A204.1 (cell line): ENCODE results near the gene VAT1.
"Not testable (repeated sequence)": the region's sequence is repeated elsewhere in the genome, so short reads cannot be mapped to it uniquely, and the experiment has no call there.

Experiments used
- FAIRE-seq: peaks from 2 replicates; lab custom pipeline; 2012; peaks lifted over from hg19 to GRCh38; lab: Jason Lieb, UNC

VAT1 gene

GRCh38 chr17:43021741-43022512, at the start of gene VAT1:
VAT1 (minus strand) TSS chr17:43022385; CDS start chr17:43022322, 63 bp downstream.
- FAIRE-seq = no peak

- FAIRE-seq = no peak
Measured at GRCh38 chr17:43070872-43071271, 48.7 kb upstream of the VAT1 start.

- FAIRE-seq = no peak
Measured at GRCh38 chr17:43070257-43070656, 48.1 kb upstream of the VAT1 start.

- no peak for FAIRE-seq
Measured at GRCh38 chr17:43069368-43069898, 47.2 kb upstream of the VAT1 start.

GRCh38 chr17:43068570-43069367, 46.6 kb upstream of the VAT1 start:
- no peak for FAIRE-seq

GRCh38 chr17:43062984-43063638, 40.9 kb upstream of the VAT1 start:
- no peak for FAIRE-seq

GRCh38 chr17:43056051-43056450, 33.9 kb upstream of the VAT1 start:
- FAIRE-seq = no peak

GRCh38 chr17:43053008-43053407, 30.8 kb upstream of the VAT1 start:
- FAIRE-seq = not testable (repeated sequence)

GRCh38 chr17:43051969-43052368, 29.8 kb upstream of the VAT1 start:
- FAIRE-seq = no peak

GRCh38 chr17:43044024-43044423, 21.8 kb upstream of the VAT1 start:
- no peak for FAIRE-seq

GRCh38 chr17:43043307-43043706, 21.1 kb upstream of the VAT1 start:
- FAIRE-seq = no peak

- no peak for FAIRE-seq
Measured at GRCh38 chr17:43042025-43042628, 19.9 kb upstream of the VAT1 start.

- FAIRE-seq = no peak
Measured at GRCh38 chr17:43040655-43041054, 18.5 kb upstream of the VAT1 start.

GRCh38 chr17:43039646-43040045, 17.5 kb upstream of the VAT1 start:
- FAIRE-seq = no peak

- no peak for FAIRE-seq
Measured at GRCh38 chr17:43034894-43035293, 12.7 kb upstream of the VAT1 start.

GRCh38 chr17:43033948-43034881, 12.0 kb upstream of the VAT1 start:
- no peak for FAIRE-seq

- FAIRE-seq = no peak
Measured at GRCh38 chr17:43031666-43032065, 9.5 kb upstream of the VAT1 start.

- no peak for FAIRE-seq
Measured at GRCh38 chr17:43030137-43030767, 8.1 kb upstream of the VAT1 start.

- FAIRE-seq = no peak
Measured at GRCh38 chr17:43028221-43028861, 6.2 kb upstream of the VAT1 start.
